ENCODE data around the gene MKNK2. TPM values are rescaled to one million over a fixed set of nuclear protein-coding genes. Genes with fewer than 3 reads are reported as not detected.

The MKNK2 gene
- total and polyA plus RNA-seq, 2 of the 13 experiments (the other 11 are each of a cell fraction or from before 2014, with no cell fraction given), result 44.9 to 112 TPM

DNA sequence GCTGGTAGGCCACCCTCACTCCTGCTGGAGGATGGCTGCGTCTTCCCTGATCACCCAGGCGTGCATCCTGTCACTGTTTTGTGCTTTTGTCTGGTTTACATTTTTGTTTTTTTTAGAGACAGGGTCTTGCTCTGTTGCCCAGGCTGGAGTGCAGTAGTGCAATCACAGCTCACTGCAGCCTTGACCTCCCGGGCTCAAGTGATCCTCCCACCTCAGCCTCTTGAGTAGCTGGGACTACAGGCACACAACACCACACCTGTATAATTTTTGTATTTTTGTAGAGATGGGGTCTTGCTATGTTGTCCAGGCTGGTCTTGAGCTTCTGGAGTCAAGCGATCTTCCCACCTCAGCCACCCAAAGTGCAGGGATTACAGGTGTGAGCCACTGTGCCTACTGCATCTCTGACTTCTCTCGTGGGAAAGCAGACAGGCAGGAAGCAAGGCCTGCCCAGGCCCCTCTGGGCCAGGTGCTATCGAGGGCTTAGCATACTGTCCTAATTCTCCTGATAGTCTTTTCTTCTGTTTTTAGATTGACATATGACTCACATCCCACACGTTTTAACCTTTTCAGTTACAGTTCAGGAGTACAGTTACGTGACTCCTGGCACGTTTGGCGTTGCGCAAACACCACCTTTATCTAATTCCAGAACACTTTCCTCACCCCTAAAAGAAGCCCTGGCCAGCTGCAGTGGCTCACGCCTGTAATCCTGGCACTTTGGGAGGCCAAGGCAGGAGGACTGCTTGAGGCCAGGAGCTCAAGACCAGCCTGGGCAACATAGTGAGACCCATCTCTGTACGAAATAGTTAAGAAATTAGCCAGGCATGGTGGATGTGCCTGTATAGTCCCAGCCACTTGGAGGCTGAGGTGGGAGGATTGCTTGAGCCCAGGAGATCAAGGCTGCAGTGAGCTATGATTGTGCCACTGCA, 35.9 kb upstream of the MKNK2 start (continued):
- TF ChIP-seq, protein P1, sequence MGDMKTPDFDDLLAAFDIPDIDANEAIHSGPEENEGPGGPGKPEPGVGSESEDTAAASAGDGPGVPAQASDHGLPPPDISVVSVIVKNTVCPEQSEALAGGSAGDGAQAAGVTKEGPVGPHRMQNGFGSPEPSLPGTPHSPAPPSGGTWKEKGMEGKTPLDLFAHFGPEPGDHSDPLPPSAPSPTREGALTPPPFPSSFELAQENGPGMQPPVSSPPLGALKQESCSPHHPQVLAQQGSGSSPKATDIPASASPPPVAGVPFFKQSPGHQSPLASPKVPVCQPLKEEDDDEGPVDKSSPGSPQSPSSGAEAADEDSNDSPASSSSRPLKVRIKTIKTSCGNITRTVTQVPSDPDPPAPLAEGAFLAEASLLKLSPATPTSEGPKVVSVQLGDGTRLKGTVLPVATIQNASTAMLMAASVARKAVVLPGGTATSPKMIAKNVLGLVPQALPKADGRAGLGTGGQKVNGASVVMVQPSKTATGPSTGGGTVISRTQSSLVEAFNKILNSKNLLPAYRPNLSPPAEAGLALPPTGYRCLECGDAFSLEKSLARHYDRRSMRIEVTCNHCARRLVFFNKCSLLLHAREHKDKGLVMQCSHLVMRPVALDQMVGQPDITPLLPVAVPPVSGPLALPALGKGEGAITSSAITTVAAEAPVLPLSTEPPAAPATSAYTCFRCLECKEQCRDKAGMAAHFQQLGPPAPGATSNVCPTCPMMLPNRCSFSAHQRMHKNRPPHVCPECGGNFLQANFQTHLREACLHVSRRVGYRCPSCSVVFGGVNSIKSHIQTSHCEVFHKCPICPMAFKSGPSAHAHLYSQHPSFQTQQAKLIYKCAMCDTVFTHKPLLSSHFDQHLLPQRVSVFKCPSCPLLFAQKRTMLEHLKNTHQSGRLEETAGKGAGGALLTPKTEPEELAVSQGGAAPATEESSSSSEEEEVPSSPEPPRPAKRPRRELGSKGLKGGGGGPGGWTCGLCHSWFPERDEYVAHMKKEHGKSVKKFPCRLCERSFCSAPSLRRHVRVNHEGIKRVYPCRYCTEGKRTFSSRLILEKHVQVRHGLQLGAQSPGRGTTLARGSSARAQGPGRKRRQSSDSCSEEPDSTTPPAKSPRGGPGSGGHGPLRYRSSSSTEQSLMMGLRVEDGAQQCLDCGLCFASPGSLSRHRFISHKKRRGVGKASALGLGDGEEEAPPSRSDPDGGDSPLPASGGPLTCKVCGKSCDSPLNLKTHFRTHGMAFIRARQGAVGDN (CRISPR knock-in tag; IDR thresholded peaks at IDR 0.05), result peak; percentile 92
- TF ChIP-seq ZSCAN29 (CRISPR knock-in tag; conservative IDR thresholded peaks at IDR 0.05), result peak; percentile 90
- peak; percentile 70; the same call in 1 of the 2 replicates for TF ChIP-seq MIER3 (CRISPR knock-in tag; IDR thresholded peaks at IDR 0.05; ENCODE audit: borderline replicate concordance)
- TF ChIP-seq, protein P2, sequence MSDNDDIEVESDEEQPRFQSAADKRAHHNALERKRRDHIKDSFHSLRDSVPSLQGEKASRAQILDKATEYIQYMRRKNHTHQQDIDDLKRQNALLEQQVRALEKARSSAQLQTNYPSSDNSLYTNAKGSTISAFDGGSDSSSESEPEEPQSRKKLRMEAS (IDR thresholded peaks at IDR 0.05), result peak; percentile 83
- peak; percentile 26 to 62; a peak in 2 of 4 replicates for TF ChIP-seq NR2F1 (CRISPR knock-in tag; IDR thresholded peaks at IDR 0.05)
- 0 out of 2 replicates have a peak, but pooled peaks have one; percentile 35 for TF ChIP-seq GTF3A (CRISPR knock-in tag; conservative IDR thresholded peaks at IDR 0.05)
- TF ChIP-seq, protein P3, sequence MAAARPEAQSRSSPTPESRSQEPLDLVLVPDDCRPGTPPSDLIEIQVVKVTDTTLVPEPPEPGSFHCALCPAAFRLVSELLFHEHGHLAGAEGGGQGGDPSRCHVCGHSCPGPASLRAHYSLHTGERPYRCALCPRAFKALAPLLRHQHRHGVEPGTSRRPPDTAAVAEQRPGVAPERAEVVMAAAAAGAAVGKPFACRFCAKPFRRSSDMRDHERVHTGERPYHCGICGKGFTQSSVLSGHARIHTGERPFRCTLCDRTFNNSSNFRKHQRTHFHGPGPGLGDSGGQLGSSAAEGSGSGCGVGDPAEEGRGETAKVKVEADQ (CRISPR knock-in tag; IDR thresholded peaks at IDR 0.05; ENCODE audit: borderline replicate concordance), result peak; percentile 69; the same call in 1 of the 2 replicates
- TF ChIP-seq, protein P4, sequence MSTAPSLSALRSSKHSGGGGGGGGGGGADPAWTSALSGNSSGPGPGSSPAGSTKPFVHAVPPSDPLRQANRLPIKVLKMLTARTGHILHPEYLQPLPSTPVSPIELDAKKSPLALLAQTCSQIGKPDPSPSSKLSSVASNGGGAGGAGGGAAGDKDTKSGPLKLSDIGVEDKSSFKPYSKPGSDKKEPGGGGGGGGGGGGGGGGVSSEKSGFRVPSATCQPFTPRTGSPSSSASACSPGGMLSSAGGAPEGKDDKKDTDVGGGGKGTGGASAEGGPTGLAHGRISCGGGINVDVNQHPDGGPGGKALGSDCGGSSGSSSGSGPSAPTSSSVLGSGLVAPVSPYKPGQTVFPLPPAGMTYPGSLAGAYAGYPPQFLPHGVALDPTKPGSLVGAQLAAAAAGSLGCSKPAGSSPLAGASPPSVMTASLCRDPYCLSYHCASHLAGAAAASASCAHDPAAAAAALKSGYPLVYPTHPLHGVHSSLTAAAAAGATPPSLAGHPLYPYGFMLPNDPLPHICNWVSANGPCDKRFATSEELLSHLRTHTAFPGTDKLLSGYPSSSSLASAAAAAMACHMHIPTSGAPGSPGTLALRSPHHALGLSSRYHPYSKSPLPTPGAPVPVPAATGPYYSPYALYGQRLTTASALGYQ (CRISPR knock-in tag; IDR thresholded peaks at IDR 0.05), result peak; percentile 79
- TF ChIP-seq ZSCAN22 (CRISPR knock-in tag; IDR thresholded peaks at IDR 0.05), result peak; percentile 51; the same call in 1 of the 2 replicates
- peak; percentile 86 for TF ChIP-seq JUN (CRISPR knock-in tag; IDR thresholded peaks at IDR 0.05)
- TF ChIP-seq HNF4A (CRISPR knock-in tag; IDR thresholded peaks at IDR 0.05), result peak; percentile 74

Measured in HepG2 (cell line).